ENCODE data around the gene AGMO. TPM values are rescaled to one million over a fixed set of nuclear protein-coding genes. Genes with fewer than 3 reads are reported as not detected.

Gene AGMO
- total RNA-seq, 1 experiment from 2014 or later = 0.77 TPM

GRCh38 chr7:15494711-15495110 is 67.1 kb downstream of the AGMO start:
- POLR2A ChIA-PET = no interaction called here

GRCh38 chr7:15491361-15491760 is 70.5 kb downstream of the AGMO start:
- ChIA-PET CTCF (no interaction called here), POLR2A (no interaction called here)
- Mint-ChIP-seq H3K36me3 (no peaks in the 10 kb centered on the region), H3K27ac (no peak overlapping the region), H3K9me3 (no peaks in the 10 kb centered on the region), H3K27me3 (ENCODE audit: low read depth) (no peaks in the 10 kb centered on the region), H3K4me3 (no peak overlapping the region), H3K4me1 (0 out of 2 replicates have a peak, but pooled peaks cover 6% of the 10 kb centered on the region)
- TF ChIP-seq GABPB1 (CRISPR knock-in tag; IDR thresholded peaks at IDR 0.05) (no peak), ZBTB21 (CRISPR knock-in tag; IDR thresholded peaks at IDR 0.05; ENCODE audit: borderline replicate concordance) (no peak), ERG (CRISPR knock-in tag; IDR thresholded peaks at IDR 0.05) (no peak), ZNF121 (CRISPR knock-in tag; IDR thresholded peaks at IDR 0.05) (no peak), ZNF396 (CRISPR knock-in tag; IDR thresholded peaks at IDR 0.05; ENCODE audit: borderline replicate concordance) (no peak), NFYB (CRISPR knock-in tag; conservative IDR thresholded peaks at IDR 0.05; ENCODE audit: low read depth) (no peak), NFE2L1 (CRISPR knock-in tag; IDR thresholded peaks at IDR 0.05) (no peak)
- DNase-seq (ENCODE audit: low spot score) (no peak), ATAC-seq (no peak)

More at GRCh38 chr7:15494711-15495110, 67.1 kb downstream of the AGMO start:
- TF ChIP-seq FOXP4 (CRISPR knock-in tag; IDR thresholded peaks at IDR 0.05) (no peak), ZNF263 (CRISPR knock-in tag; IDR thresholded peaks at IDR 0.05; ENCODE audit: low read depth) (no peak), ESRRA (CRISPR knock-in tag; IDR thresholded peaks at IDR 0.05; ENCODE audit: borderline replicate concordance) (no peak), ETV6 (CRISPR knock-in tag; IDR thresholded peaks at IDR 0.05) (no peak), ZNF219 (CRISPR knock-in tag; IDR thresholded peaks at IDR 0.05; ENCODE audit: borderline replicate concordance) (no peak), RORB (CRISPR knock-in tag; IDR thresholded peaks at IDR 0.05) (no peak), USF2 (CRISPR knock-in tag; IDR thresholded peaks at IDR 0.05) (no peak)
- no peak for DNase-seq (ENCODE audit: low spot score)
- Mint-ChIP-seq H3K9me3 (no peaks in the 10 kb centered on the region), H3K27me3 (ENCODE audit: low read depth) (no peaks in the 10 kb centered on the region), H3K36me3 (no peaks in the 10 kb centered on the region), H3K4me1 (0 out of 2 replicates have a peak, but pooled peaks cover 6% of the 10 kb centered on the region), H3K4me3 (no peak overlapping the region), H3K27ac (no peak overlapping the region)
- CTCF ChIA-PET = no interaction called here
- ATAC-seq = no peak

- 0 out of 2 replicates have a peak, but pooled peaks cover 6% of the 10 kb centered on the region for H3K4me1 Mint-ChIP-seq
- H3K9me3 Mint-ChIP-seq = no peaks in the 10 kb centered on the region
- no peaks in the 10 kb centered on the region for H3K36me3 Mint-ChIP-seq
- no peak for DNase-seq (ENCODE audit: low spot score)
- no peak overlapping the region for H3K27ac Mint-ChIP-seq
- ChIA-PET POLR2A (no interaction called here), CTCF (no interaction called here)
- H3K4me3 Mint-ChIP-seq = no peak overlapping the region
- no peaks in the 10 kb centered on the region for H3K27me3 Mint-ChIP-seq (ENCODE audit: low read depth)
- TF ChIP-seq ATF1 (CRISPR knock-in tag; IDR thresholded peaks at IDR 0.05) (no peak), ZNF423 (CRISPR knock-in tag; IDR thresholded peaks at IDR 0.05) (no peak), NFATC4 (CRISPR knock-in tag; IDR thresholded peaks at IDR 0.05) (no peak), TEAD1 (CRISPR knock-in tag; IDR thresholded peaks at IDR 0.05) (no peak), ZBTB21 (CRISPR knock-in tag; IDR thresholded peaks at IDR 0.05; ENCODE audit: borderline replicate concordance) (no peak)
- no peak for ATAC-seq
Observed at GRCh38 chr7:15490291-15490690, 71.5 kb downstream of the AGMO start.

- H3K4me1 Mint-ChIP-seq = 0 out of 2 replicates have a peak, but pooled peaks cover 6% of the 10 kb centered on the region
- no peak overlapping the region for H3K4me3 Mint-ChIP-seq
- DNase-seq (ENCODE audit: low spot score) (no peak), ATAC-seq (no peak)
- no peaks in the 10 kb centered on the region for H3K36me3 Mint-ChIP-seq
- ChIA-PET POLR2A (no interaction called here), CTCF (no interaction called here)
- H3K27me3 Mint-ChIP-seq (ENCODE audit: low read depth) = no peaks in the 10 kb centered on the region
- H3K9me3 Mint-ChIP-seq = no peaks in the 10 kb centered on the region
- H3K27ac Mint-ChIP-seq = no peak overlapping the region
- TF ChIP-seq MLX (CRISPR knock-in tag; IDR thresholded peaks at IDR 0.05) (no peak), HMGA2 (CRISPR knock-in tag; IDR thresholded peaks at IDR 0.05) (no peak), TEAD4 (CRISPR knock-in tag; IDR thresholded peaks at IDR 0.05) (no peak), USF1 (CRISPR knock-in tag; IDR thresholded peaks at IDR 0.05) (no peak), FOXK1 (CRISPR knock-in tag; IDR thresholded peaks at IDR 0.05) (no peak)
Observed at GRCh38 chr7:15489861-15490260, 72.0 kb downstream of the AGMO start.
